Kidney epithelial cell (primary cell): ENCODE results near the gene COP1. TPM values are rescaled to one million over a fixed set of nuclear protein-coding genes. Genes with fewer than 3 reads are reported as not detected.
"Not testable (repeated sequence)": the region's sequence is repeated elsewhere in the genome, so short reads cannot be mapped to it uniquely, and the experiment has no call there.

Source experiments
- DNase-seq: peaks from one replicate; pipeline ENCODE4 v3.0.0-alpha.2; 2010; ENCODE audit warnings: low read depth
- H3K27me3 ChIP-seq: 2 replicates; pipeline ENCODE4 v1.6.0; 2011; ENCODE audit warnings: low read length; ENCODE audit not compliant: control insufficient read depth, insufficient read depth
- H3K36me3 ChIP-seq: 2 replicates; pipeline ENCODE4 v1.5.1; 2011; ENCODE audit warnings: low read length; ENCODE audit not compliant: control insufficient read depth, insufficient read depth
- H3K4me3 ChIP-seq: 2 replicates; pipeline ENCODE4 v1.5.1; 2011; ENCODE audit warnings: low read depth, mild to moderate bottlenecking, control low read depth, low read length
- total RNA-seq: library from RNA; depleted of rRNA; stranded (reverse); fragments of >200 nt; gene quantifications from 2 replicates; pipeline ENCODE4 v1.2.3, GENCODE V29; 2015
- TF ChIP-seq, protein P1 (sequence below): IDR thresholded peaks from 2 replicates; pipeline ENCODE4 v1.5.1; 2011; ENCODE audit warnings: mild to moderate bottlenecking, moderate library complexity, low read length, control low read depth, inconsistent platforms; ENCODE audit not compliant: insufficient read depth, poor library complexity, severe bottlenecking

Gene COP1
- total RNA-seq, 1 donor from 2014 or later = 74.2 TPM

DNA sequence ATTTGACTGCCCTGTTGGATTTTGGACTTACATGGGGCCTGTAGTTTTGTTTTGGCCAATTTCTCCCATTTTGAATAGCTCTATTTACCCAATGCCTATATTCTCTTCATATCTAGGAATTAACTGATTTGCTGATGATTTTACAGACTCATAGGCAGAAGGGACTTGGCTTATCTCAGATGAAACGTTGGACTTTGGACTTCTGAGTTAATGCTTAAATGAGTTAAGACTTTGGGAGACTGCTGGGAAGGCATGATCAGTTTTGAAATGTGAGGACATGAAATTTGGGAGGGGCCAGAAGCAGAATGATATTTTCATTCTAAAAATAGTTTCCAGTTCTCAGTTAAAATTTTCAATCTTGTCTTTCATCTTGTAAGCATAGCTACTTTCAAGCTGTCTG, 222.3 kb downstream of the COP1 start:
- DNase-seq = no peak
- Histone ChIP-seq H3K36me3 (peaks cover 2% of the 10 kb centered on the region), H3K27me3 (no peaks in the 10 kb centered on the region), H3K4me3 (no peak overlapping the region)
- TF ChIP-seq, protein P1, sequence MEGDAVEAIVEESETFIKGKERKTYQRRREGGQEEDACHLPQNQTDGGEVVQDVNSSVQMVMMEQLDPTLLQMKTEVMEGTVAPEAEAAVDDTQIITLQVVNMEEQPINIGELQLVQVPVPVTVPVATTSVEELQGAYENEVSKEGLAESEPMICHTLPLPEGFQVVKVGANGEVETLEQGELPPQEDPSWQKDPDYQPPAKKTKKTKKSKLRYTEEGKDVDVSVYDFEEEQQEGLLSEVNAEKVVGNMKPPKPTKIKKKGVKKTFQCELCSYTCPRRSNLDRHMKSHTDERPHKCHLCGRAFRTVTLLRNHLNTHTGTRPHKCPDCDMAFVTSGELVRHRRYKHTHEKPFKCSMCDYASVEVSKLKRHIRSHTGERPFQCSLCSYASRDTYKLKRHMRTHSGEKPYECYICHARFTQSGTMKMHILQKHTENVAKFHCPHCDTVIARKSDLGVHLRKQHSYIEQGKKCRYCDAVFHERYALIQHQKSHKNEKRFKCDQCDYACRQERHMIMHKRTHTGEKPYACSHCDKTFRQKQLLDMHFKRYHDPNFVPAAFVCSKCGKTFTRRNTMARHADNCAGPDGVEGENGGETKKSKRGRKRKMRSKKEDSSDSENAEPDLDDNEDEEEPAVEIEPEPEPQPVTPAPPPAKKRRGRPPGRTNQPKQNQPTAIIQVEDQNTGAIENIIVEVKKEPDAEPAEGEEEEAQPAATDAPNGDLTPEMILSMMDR = no peak

DNA sequence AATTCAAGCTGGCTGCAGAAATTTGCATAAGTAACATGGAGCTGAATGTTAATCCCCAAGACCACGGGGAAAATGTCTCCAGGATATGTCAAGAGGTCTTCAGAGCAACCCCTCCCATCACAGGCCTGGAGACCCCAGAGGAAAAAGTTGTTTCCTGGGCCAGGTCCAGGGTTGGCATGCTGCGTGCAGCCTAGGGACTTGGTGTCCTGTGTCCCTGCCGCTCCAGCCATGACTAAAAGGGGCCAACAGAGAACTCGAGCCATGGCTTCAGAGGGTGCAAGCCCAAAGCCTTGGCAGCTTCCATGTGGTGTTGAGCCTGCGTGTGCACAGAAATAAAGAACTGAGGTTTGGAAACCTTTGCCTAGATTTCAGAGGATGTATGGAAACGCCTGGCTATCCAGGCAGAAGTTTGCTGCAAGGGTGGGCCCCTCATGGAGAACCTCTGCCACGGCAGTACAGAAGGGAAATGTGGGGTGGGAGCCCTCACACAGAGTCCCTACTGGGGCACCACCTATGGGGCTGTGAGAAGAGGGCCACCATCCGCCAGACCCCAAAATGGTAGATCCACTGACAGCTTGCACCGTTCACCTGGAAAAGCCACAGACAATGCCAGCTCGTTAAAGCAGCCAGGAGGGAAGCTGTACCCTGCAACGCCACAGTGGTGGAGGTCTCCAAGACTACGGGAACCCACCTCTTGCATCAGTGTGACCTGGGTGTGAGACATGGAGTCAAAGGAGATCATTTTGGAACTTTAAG, 222.9 kb downstream of the COP1 start:
- no peak for DNase-seq
- Histone ChIP-seq H3K4me3 (no peak overlapping the region), H3K27me3 (no peaks in the 10 kb centered on the region), H3K36me3 (peaks cover 2% of the 10 kb centered on the region)
- TF ChIP-seq, protein P1 = no peak

DNA sequence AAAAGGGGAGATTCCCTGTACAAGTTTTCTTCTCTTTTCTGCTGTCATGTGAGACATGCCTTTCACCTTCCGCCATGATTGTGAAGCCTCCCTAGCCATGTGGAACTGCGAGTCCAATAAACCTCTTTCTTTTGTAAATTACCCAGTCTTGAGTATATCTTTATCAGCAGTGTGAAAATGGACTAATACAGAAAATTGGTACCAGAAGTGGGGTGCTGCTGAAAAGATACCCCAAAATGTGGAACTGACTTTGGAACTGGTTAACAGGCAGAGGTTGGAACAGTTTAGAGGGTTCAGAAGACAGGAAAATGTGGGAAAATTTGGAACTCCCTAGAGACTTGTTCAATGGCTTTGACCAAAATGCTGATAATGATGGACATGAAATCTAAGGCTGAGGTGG, 223.7 kb downstream of the COP1 start:
- H3K4me3 ChIP-seq, H3K36me3 ChIP-seq, DNase-seq, H3K27me3 ChIP-seq: not testable (repeated sequence)

DNA sequence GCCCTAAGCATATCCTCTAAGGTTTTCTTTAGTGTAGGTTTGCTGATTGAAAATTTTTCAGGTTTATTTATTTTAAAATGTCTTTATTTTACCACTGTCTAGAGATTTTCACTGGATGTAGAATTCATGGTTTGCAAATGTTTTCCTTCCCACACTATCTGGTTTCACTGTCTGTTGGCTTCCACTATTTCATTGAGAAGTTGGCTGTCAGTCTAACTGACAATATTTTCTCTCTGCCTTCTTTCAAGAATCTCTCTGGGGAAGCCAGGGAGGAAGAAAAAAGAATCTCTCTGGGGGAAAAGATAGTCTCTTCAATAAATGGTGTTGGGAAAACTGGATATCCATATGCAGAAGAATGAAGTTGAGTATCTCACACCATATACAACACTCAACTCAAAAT, 226.0 kb downstream of the COP1 start:
- H3K36me3 ChIP-seq = peaks cover 2% of the 10 kb centered on the region
- no peak for DNase-seq
- no peak overlapping the region for H3K4me3 ChIP-seq
- TF ChIP-seq, protein P1 = no peak
- H3K27me3 ChIP-seq = no peaks in the 10 kb centered on the region

DNA sequence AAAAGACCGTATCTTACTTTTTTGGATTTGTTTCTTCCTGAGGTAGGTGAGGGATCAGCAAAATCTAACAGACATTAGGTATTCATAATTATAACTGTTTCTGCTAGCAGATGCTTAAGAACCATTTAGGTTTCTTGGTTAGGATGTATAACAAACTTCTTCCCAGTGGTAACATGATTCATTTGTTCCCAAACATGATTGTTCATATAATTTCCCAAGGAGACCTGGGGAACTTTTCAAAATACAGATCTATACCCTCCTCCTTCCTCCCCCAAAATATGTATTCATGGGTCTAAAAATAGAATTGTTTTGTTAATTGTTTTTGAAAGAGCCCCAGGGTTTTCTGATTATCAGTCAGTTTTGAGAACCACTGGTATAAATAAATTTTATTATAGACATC, 228.2 kb downstream of the COP1 start:
- DNase-seq = no peak
- H3K36me3 ChIP-seq = no peaks in the 10 kb centered on the region

DNA sequence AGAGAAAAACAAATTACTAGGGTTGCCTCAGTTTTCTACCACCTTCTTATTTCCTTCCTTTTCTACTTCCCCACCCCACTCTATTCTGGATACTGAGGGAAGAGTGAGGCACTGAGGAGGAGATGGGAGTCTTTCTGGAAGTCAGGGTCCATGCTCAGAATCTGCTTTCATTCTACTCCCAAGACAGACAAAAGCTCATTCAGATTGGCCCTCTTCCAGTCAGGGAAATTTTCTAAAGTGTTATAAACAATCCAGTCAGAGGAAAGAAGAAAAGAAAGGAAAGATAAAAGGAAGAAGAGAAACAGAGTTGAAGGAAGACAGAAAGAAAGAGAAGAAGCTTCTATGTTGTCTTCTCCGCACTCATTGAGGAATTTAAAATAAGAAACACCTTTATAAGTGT, 228.6 kb downstream of the COP1 start:
- no peaks in the 10 kb centered on the region for H3K27me3 ChIP-seq

More for the DNA sequence above, 228.2 kb downstream of the COP1 start:
- TF ChIP-seq, protein P1 = no peak
- Histone ChIP-seq H3K27me3 (no peaks in the 10 kb centered on the region), H3K4me3 (no peak overlapping the region)

More for the DNA sequence above, 228.6 kb downstream of the COP1 start:
- DNase-seq = no peak
- TF ChIP-seq, protein P1 = no peak
- Histone ChIP-seq H3K36me3 (no peaks in the 10 kb centered on the region), H3K4me3 (no peak overlapping the region)
